ENCODE measurements around the gene ASIC1.
A peak's percentile ranks its signal among the peaks of the same experiment; 100 is the strongest.

- TF ChIP-seq EZH2phosphoT487 (conservative IDR thresholded peaks at IDR 0.05; ENCODE audit: low read length) = no peak
- TF ChIP-seq CTCF (IDR thresholded peaks at IDR 0.05; ENCODE audit: insufficient read depth, low read length, poor library complexity, severe bottlenecking) = peak; percentile 97
Measured at GRCh38 chr12:50039151-50039835, 18.1 kb upstream of the ASIC1 start.

Data from SU-DHL-6 (cell line).